MG63 (cell line): Measurements from ENCODE around the gene SPO11. TPM values are rescaled to one million over a fixed set of nuclear protein-coding genes. Genes with fewer than 3 reads are reported as not detected.
"Not testable (repeated sequence)": the region's sequence is repeated elsewhere in the genome, so short reads cannot be mapped to it uniquely, and the experiment has no call there.

Experiments
- DNase-seq: peaks from one replicate; pipeline ENCODE4 v3.0.0-alpha.2; 2020
- H3K27me3 ChIP-seq: fragments of 250-450 bp; sonication (Bioruptor Pico); 2 replicates; pipeline ENCODE4 v1.5.1; 2020; ENCODE audit warnings: mild to moderate bottlenecking, moderate library complexity
- H3K36me3 ChIP-seq: fragments of 250-450 bp; sonication (Bioruptor Pico); 2 replicates; pipeline ENCODE4 v1.5.1; 2020; ENCODE audit warnings: mild to moderate bottlenecking, moderate library complexity
- H3K4me3 ChIP-seq: fragments of 250-450 bp; sonication (Bioruptor Pico); 2 replicates; pipeline ENCODE4 v1.5.1; 2020; ENCODE audit warnings: mild to moderate bottlenecking, moderate library complexity
- H3K9me3 ChIP-seq: fragments of 250-450 bp; sonication (Bioruptor Pico); 2 replicates; pipeline ENCODE4 v1.5.1; 2020; ENCODE audit warnings: mild to moderate bottlenecking, moderate library complexity
- total RNA-seq: library from RNA; depleted of rRNA; stranded (reverse); fragments of >200 nt; shearing (Covaris generic); gene quantifications from 2 replicates; pipeline ENCODE4 v1.2.3, GENCODE V29; 2014; ENCODE audit warnings: low replicate concordance

The SPO11 gene
- total RNA-seq, 1 experiment from 2014 or later, result not detected

DNA sequence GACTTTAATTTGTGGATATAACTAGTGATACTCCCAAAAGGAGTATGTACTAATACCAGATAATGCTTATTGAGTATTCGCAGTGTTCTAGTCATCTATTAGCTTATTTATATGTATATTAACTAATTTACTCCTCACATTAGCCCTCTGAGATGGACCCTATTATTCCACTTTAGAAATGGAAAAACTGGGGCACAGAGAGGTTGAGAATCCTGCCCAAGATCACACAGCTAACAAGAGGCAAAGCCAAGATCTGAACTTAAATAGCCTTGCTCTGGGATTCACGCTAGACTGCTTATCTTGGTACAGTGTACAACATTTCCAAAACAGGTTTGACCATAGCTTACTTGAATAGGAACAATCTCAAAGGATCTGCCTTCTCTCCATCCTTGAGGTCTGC is 8.5 kb upstream of the SPO11 start:
- Histone ChIP-seq H3K9me3 (no peaks in the 10 kb centered on the region), H3K27me3 (no peaks in the 10 kb centered on the region), H3K36me3 (no peaks in the 10 kb centered on the region), H3K4me3 (no peak overlapping the region)
- DNase-seq, result no peak

DNA sequence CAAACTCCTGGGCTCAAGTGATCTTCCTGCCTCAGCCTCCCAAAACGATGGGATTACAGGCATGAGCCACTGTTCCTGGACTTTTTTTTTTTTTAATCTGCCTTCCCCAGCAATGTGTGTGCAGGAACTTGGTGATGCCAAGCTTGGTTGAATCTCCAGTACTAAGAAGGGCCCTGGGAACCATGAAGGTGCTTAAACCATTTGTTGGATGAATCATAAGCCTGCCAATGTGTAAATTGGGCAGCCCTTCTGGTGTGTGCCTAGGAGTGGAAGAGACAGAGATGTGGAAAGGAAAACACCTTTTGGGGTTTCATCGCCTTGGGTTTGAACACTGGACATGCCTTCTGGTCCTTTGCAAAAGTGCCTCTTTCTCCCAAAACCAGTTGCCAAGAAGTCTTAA is 7.1 kb upstream of the SPO11 start:
- peak; percentile 20 for DNase-seq

DNA sequence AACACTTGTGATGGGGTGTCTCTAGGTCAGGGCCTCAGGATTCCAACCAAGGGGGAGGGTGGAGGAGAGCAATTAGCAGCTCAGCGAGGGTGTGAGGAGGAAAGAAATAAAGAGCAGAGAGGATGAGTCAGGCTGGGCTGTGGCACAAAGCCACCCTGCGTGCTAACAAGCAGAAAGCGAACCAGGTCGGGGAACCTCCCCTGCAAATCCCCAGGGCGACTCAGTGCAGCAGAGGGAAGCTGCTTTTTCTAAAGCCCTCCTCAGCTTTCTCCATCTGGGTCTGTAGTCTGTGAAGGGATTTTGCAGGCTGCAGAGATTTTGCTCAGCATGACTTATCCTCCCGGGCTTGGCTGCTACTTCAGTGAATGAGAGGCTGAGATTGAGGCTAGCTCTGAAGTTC is 6.6 kb upstream of the SPO11 start:
- peak; percentile 91 for DNase-seq
- no peak overlapping the region for H3K4me3 ChIP-seq
- H3K9me3 ChIP-seq, result no peaks in the 10 kb centered on the region

More for the DNA sequence above, 7.1 kb upstream of the SPO11 start:
- H3K9me3 ChIP-seq, result no peaks in the 10 kb centered on the region
- H3K4me3 ChIP-seq, result no peak overlapping the region
- H3K27me3 ChIP-seq, result no peaks in the 10 kb centered on the region
- H3K36me3 ChIP-seq, result no peaks in the 10 kb centered on the region

DNA sequence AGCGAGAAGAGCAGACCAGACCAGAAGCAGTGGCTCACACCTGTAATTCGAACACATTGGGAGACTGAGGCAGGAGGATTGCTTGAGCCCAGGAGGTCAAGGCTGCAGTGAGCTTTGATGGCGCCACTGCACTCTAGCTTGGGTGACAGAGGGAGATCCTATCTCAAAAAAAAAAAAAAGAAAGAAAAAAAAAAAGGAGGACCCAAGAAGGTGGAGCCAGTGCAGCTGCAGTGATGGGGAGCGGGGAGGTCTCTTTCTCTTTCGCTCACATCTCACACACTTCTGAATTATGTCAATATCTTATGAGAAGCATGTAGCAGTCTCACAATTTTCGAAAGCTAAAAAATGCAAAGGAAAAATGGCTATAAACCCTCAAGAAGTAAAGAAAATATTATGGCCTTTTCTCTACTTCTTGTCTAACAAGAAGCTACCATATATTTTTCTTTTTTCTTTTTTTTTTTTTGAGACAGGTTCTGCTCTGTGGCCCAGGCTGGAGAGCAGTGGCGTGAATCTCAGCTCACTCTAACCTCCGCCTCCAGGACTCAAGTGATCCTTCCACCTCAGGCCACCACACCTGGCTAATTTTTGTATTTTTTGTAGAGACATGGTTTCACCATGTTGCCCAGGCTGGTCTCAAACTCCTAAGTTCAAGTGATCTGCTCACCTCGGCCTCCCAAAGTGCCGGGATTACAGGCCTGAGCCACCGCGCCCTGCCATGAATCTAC is 3.8 kb upstream of the SPO11 start:
- no peak for DNase-seq
- Histone ChIP-seq H3K4me3 (no peak overlapping the region), H3K36me3 (no peaks in the 10 kb centered on the region), H3K9me3 (no peaks in the 10 kb centered on the region), H3K27me3 (0 out of 2 replicates have a peak, but pooled peaks cover 2% of the 10 kb centered on the region)

More for the DNA sequence above, 6.6 kb upstream of the SPO11 start:
- Histone ChIP-seq H3K36me3 (no peaks in the 10 kb centered on the region), H3K27me3 (no peaks in the 10 kb centered on the region)

DNA sequence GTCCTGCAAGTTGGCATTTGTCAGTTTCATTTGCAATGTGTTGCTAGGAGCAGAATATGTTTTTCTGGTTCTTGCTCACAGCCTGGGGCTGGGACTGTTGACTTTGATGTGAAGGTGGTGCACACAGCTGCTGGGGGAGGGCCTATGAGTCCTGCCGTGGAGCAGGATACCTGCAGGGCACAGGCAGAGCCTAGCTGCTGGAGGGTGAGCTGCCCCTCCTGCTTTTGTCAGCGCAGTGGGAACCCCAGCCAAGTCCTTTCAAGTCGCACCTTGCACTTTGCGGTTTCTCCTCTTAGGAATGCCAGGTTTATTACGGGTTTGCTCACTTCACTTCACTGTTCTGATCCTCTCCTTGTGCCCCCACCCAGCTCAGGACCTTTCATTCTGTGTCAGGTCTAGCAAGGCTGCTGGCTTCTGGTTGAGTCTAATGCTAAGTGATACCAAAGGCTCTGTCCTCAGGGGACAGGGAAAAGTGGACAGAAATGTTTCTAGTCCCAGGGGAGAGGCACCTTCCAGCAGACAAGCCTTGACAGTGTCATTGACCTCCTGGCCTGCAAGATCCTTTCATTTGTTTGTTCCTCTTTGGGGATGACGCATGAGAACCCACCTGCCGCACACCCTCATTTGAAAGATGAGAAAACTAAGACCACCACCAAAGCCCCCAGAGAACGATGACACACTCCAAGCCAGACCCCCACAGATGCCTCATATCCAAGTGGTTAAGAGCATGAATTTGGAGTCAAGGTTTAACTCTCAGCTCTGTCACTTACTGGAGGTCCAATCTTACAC is 2.7 kb upstream of the SPO11 start:
- H3K27me3 ChIP-seq, result 0 out of 2 replicates have a peak, but pooled peaks cover 2% of the 10 kb centered on the region
- no peak overlapping the region for H3K4me3 ChIP-seq
- H3K9me3 ChIP-seq, result no peaks in the 10 kb centered on the region
- no peaks in the 10 kb centered on the region for H3K36me3 ChIP-seq
- no peak for DNase-seq

DNA sequence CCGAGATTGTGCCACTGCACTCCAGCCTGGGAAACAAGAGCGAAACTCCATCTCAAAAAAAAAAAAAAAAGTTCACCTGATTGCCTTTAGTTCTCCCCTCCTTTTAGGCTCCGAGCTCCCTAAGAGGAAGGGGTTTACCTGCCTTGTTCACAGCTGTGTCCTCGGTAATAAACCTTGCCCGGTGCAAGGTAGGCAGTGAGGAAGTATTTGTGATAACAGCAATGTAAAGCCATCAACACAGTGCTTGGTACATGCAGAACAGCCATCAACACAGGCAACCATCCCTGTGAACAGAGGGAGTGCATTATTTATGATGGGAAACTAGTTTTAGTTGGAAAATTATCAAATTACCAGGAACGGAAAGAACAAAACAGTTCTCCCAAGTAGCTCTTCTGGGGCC is 1.8 kb upstream of the SPO11 start:
- no peak for DNase-seq
- H3K4me3 ChIP-seq, result no peak overlapping the region
- H3K27me3 ChIP-seq, result 0 out of 2 replicates have a peak, but pooled peaks cover 2% of the 10 kb centered on the region
- no peaks in the 10 kb centered on the region for H3K9me3 ChIP-seq
- H3K36me3 ChIP-seq, result no peaks in the 10 kb centered on the region

DNA sequence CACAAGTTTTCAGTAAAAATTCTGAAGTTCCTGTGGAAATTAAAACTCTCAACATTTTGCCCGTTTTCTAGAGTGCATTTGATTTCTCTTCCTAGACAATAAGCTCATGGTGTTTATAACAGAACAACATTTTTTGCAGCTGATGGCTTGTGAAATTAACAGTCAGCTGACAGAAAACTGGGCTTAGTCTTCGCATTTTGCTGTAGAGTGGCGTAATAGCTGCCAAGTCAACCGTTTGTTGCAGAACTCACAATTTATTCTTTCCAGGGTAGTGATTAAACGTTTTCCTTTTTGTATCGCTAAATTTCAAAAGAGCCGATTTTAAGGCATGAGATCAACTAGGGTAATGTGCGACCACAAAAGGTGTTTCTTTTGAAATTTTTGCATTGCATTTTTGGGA is 1.4 kb downstream of the SPO11 start:
- Histone ChIP-seq H3K9me3 (no peaks in the 10 kb centered on the region), H3K27me3 (0 out of 2 replicates have a peak, but pooled peaks cover 2% of the 10 kb centered on the region), H3K36me3 (no peaks in the 10 kb centered on the region), H3K4me3 (no peak overlapping the region)
- DNase-seq, result peak; percentile 28

DNA sequence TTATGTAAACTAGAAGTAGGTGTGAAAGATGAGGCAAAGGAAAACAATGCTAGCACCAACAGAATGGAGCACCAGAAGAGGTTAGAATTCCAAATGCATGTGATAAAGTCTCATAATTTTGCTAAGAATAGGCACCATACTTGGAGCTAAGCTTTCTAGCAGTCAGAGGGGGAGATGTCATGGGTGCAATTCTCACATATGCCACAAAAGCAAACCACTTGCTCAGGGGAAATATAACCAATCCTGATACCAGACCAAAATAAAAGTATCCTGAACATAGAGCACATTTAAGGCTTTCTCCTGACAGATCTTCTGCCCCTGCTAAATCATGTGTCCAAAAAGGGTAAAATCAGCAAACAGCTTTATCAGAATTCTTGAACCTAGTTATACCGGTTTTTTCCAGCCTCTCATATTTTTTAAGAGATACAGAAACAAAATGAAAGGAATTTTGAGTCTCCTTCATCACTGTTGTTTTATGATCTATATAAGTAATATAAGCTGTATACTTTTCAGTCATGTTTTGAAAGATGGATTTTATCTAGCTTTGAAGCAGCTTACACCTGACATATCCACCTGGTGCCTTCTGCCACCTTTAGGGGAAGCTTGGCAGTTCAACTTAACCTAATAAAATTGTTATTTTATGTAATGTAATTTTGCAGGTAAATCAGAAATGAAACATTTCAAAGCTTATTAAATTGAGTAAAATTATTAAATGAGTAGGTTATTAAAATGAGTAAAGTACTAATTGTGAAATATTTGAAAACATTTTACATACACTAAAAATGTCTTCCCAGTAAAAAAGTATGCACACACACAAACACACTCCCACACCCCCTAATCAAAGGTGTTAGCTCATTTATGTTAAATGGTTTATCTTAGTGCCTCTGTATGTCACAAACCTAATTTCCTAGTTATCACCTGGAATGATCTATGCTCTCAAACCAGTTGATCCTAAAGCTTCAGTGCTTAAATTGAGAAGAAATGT is 2.8 kb downstream of the SPO11 start:
- H3K4me3 ChIP-seq, result no peak overlapping the region
- no peaks in the 10 kb centered on the region for H3K36me3 ChIP-seq
- DNase-seq, result no peak
- 0 out of 2 replicates have a peak, but pooled peaks cover 2% of the 10 kb centered on the region for H3K27me3 ChIP-seq
- no peaks in the 10 kb centered on the region for H3K9me3 ChIP-seq

DNA sequence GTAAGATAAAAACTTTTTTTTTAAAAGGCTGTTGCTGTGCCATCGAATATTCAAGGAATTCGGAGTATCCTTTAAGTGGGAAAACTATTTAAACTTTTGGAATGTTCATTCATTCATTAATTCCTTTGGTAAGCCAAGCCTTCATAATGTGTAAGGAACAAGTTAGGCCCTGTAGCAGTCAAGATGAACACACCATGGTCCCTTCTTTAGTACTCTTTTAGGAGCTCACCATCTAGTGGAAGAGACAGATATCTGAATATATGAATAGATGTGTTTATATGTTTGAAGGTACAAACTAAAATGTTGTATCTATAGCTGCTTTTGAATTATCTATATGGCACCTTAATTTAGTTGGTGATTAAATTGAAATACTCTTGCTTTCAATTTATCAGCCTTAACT is 5.8 kb downstream of the SPO11 start:
- H3K36me3 ChIP-seq, result no peaks in the 10 kb centered on the region
- no peak overlapping the region for H3K4me3 ChIP-seq
- no peak for DNase-seq
- no peaks in the 10 kb centered on the region for H3K9me3 ChIP-seq
- 0 out of 2 replicates have a peak, but pooled peaks cover 2% of the 10 kb centered on the region for H3K27me3 ChIP-seq

DNA sequence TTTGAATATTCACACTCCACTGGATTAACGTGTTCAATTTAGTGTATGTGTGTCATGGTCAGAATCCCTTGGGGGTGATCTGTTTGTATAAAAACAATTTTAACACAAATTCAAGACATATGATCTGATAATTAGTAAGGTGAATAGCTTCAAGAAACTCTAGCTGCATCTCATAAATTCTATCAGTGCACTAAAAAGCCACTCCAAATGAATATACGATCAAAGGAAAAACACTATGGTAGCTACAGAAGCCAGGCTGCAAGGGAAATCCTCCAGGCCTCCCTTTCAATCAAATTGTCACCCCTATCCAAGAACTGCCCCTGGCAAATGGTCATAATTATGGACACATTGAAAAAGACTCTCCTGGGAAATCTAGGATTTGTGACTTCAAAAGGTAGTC is 12.1 kb downstream of the SPO11 start:
- no peaks in the 10 kb centered on the region for H3K36me3 ChIP-seq

DNA sequence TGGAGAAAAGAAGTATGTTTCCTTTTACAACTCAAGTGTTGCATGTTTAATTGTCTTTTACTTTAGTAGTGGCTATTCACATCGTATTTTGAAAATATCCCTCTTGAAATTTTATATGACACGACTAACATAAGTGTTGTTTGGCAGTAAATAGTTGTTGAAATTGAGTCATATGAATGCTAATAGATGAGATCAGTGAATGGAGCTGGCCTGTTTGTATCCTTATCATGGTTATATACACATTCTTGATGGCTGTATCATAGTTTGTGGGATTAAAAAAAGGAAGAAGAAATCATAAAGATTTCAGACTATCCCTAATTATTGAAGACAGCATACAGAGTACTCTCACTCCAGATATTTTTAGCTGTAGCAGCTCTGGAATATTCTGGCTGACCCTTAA is 13.2 kb downstream of the SPO11 start:
- no peaks in the 10 kb centered on the region for H3K36me3 ChIP-seq
- H3K4me3 ChIP-seq, result no peak overlapping the region
- no peak for DNase-seq
- H3K27me3 ChIP-seq, result no peaks in the 10 kb centered on the region
- H3K9me3 ChIP-seq, result no peaks in the 10 kb centered on the region

More for the DNA sequence above, 12.1 kb downstream of the SPO11 start:
- H3K9me3 ChIP-seq, result no peaks in the 10 kb centered on the region
- H3K27me3 ChIP-seq, result no peaks in the 10 kb centered on the region
- DNase-seq, result no peak
- H3K4me3 ChIP-seq, result no peak overlapping the region

DNA sequence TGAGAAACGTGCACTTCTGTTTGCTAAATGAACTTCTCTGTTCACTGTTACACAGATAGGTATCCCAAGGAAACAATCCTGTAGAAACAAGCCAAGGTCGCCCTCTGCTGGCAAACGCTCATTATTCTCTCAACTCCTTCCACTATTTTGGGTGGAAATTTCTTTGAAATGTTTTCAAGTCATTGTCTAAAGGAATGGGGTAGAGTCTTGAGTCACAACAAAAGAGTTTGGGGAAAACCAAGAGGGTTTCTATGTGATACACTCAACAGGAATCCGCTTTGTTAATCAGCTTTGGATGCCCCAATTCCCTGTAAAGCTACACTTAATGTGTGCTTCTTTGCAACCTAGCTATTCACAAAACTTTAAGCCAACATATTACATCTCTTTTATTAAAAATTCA is 16.9 kb downstream of the SPO11 start:
- H3K4me3 ChIP-seq, result no peak overlapping the region
- H3K27me3 ChIP-seq, result no peaks in the 10 kb centered on the region
- peak; percentile 66 for DNase-seq
- no peaks in the 10 kb centered on the region for H3K9me3 ChIP-seq
- peaks cover 3% of the 10 kb centered on the region; the same call in 1 of the 2 replicates for H3K36me3 ChIP-seq

DNA sequence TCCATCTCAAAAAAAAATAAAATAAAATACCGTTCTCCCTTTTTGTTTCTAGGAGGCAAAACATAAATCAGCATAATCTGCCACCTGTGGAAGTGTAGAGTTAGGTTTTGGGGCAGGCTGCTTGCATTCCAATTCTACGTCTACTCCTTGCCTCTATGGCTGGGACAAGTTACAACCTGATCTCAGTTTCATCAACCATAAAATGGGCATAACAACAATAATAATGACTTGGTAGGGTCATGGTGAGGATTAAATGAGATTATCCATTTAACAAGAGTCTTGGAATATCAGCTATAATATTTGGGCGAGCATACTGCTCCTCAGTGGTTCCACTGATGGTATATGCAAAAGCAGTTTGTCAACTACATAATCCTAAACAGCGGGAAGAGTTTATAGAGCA is 17.8 kb downstream of the SPO11 start:
- H3K4me3 ChIP-seq, result no peak overlapping the region
- no peak for DNase-seq
- H3K36me3 ChIP-seq, result peaks cover 4% of the 10 kb centered on the region; the same call in 1 of the 2 replicates
- no peaks in the 10 kb centered on the region for H3K27me3 ChIP-seq
- H3K9me3 ChIP-seq, result no peaks in the 10 kb centered on the region

DNA sequence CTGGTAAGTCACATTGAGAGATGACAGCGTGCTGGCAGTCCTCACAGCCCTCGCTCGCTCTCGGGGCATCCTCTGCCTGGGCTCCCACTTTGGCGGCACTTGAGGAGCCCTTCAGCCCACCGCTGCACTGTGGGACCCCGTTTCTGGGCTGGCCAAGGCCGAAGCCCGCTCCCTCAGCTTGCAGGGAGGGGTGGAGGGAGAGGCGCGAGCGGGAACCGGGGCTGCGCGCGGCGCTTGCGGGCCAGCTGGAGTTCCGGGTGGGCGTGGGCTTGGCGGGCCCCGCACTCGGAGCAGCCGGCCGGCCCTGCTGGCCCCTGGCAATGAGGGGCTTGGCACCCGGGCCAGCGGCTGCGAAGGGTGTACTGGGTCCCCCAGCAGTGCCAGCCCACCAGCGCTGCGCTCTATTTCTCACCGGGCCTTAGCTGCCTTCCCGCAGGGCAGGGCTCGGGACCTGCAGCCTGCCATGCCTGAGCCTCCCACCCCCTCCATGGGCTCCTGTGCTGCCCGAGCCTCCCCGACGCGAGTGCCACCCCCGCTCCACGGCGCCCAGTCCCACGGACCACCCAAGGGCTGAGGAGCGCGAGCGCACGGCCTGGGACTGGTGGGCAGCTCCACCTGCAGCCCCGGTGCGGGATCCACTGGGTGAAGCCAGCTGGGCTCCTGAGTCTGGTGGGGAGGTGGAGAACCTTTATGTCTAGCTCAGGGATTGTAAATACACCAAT is 18.8 kb downstream of the SPO11 start:
- not testable (repeated sequence) for H3K4me3 ChIP-seq, H3K27me3 ChIP-seq, H3K9me3 ChIP-seq, DNase-seq, H3K36me3 ChIP-seq

DNA sequence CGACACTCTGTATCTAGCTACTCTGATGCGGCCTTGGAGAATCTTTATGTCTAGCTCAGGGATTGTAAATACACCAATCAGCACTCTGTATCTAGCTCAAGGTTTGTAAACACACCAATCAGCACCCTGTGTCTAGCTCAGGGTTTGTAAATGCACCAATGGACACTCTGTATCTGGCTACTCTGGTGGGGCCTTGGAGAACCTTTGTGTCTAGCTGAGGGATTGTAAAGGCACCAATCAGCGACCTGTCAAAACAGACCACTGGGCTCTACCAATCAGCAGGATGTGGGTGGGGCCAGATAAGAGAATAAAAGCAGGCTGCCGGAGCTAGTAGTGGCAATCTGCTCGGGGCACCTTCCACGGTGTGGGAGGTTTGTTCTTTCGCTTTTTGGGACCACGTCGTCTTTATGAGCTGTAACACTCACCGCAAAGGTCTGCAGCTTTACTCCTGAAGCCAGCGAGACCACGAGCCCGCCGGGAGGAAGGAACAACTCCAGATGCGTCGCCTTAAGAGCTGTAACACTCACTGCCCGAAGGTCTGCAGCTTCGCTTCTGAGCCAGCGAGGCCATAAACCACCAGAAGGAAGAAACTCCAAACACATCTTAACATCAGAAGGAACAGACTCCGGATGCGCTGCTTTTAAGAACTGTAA is 19.4 kb downstream of the SPO11 start:
- H3K36me3 ChIP-seq, H3K9me3 ChIP-seq, H3K4me3 ChIP-seq, H3K27me3 ChIP-seq, DNase-seq: not testable (repeated sequence)
